Measurements from ENCODE around the gene UPF3B.

DNA sequence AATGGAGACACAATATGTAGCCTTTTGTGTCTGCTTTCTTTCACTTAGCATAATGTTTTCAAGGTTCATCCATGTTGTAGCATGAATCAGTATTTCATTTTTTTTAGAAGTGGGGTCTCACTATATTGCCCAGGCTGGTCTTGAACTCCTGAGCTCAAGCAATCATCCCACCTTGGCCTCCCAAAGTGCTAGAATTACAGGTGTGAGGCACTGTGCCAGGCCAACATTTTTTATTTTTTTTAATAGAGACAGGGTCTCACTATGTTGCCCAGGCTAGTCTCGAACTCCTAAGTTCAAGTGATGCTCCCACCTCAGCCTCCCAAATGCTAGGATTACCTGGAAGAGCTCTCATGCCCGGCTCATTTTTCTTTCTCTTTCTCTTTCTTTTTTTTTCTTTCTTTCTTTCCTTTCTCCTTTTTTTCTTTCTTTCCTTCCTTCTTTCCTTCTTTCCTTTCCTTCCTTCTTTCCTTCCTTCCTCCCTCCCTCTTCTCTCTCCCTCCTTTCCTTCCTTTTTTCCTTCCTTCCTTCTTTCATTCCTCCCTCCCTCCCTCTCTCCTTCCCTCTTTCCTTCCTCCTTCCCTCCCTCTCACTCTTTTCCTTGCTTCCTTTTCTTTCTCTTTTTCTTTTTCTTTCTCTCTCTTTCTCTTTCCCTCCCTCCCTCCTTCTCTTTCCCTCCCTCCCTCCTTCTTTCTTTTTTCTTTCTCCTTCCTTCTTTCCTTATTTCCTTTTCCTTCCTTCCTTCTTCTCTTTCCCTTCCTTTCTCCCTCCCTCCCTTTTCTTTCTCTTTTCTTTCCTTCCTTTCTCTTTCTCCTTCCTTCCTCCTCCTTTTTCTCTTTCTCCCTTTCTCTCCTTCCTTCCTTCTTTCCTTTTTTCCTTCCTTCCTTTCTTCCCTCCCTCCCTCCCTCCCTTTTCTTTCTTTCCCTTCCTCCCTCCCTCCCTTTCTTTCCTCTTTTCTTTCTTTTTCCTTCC lies 51.2 kb downstream of the UPF3B start:
- TF ChIP-seq, protein P1, sequence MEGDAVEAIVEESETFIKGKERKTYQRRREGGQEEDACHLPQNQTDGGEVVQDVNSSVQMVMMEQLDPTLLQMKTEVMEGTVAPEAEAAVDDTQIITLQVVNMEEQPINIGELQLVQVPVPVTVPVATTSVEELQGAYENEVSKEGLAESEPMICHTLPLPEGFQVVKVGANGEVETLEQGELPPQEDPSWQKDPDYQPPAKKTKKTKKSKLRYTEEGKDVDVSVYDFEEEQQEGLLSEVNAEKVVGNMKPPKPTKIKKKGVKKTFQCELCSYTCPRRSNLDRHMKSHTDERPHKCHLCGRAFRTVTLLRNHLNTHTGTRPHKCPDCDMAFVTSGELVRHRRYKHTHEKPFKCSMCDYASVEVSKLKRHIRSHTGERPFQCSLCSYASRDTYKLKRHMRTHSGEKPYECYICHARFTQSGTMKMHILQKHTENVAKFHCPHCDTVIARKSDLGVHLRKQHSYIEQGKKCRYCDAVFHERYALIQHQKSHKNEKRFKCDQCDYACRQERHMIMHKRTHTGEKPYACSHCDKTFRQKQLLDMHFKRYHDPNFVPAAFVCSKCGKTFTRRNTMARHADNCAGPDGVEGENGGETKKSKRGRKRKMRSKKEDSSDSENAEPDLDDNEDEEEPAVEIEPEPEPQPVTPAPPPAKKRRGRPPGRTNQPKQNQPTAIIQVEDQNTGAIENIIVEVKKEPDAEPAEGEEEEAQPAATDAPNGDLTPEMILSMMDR (IDR thresholded peaks at IDR 0.05): no peak
- TF ChIP-seq POLR2A (IDR thresholded peaks at IDR 0.05) (no peak), POLR2AphosphoS5 (IDR thresholded peaks at IDR 0.05) (no peak)

Data from sigmoid colon (tissue), 4 donors.